ENCODE data around the gene ENAH.

GRCh38 chr1:225481738-225482137 lies 171.2 kb downstream of the ENAH start:
- TF ChIP-seq MAFF (IDR thresholded peaks at IDR 0.05; ENCODE audit: low read length), result no peak
- TF ChIP-seq CBX2 (IDR thresholded peaks at IDR 0.05; ENCODE audit: insufficient read depth, low read length, poor library complexity, severe bottlenecking), result no peak
- TF ChIP-seq EHMT2 (IDR thresholded peaks at IDR 0.05), result no peak
- TF ChIP-seq BRF2 (IDR thresholded peaks at IDR 0.05; ENCODE audit: borderline replicate concordance, insufficient read depth, insufficient read length), result no peak
- TF ChIP-seq, protein P1, sequence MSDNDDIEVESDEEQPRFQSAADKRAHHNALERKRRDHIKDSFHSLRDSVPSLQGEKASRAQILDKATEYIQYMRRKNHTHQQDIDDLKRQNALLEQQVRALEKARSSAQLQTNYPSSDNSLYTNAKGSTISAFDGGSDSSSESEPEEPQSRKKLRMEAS (CRISPR knock-in tag; IDR thresholded peaks at IDR 0.05), result no peak
- TF ChIP-seq MXI1 (IDR thresholded peaks at IDR 0.05; ENCODE audit: low read depth, low read length), result no peak
- TF ChIP-seq POLR2A (conservative IDR thresholded peaks at IDR 0.05), result no peak
- TF ChIP-seq TCF7 (IDR thresholded peaks at IDR 0.05; ENCODE audit: borderline replicate concordance), result no peak
- TF ChIP-seq YY1 (IDR thresholded peaks at IDR 0.05; ENCODE audit: borderline replicate concordance in 1 of 3, control insufficient read depth in 1 of 3, extremely low read depth in 1 of 3, insufficient read depth in 3 of 3, insufficient read length in 1 of 3, insufficient replicate concordance in 2 of 3, low read depth in 1 of 3, low read length in 2 of 3), result no peak
- TF ChIP-seq, protein P2, sequence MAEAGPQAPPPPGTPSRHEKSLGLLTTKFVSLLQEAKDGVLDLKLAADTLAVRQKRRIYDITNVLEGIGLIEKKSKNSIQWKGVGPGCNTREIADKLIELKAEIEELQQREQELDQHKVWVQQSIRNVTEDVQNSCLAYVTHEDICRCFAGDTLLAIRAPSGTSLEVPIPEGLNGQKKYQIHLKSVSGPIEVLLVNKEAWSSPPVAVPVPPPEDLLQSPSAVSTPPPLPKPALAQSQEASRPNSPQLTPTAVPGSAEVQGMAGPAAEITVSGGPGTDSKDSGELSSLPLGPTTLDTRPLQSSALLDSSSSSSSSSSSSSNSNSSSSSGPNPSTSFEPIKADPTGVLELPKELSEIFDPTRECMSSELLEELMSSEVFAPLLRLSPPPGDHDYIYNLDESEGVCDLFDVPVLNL (CRISPR knock-in tag; IDR thresholded peaks at IDR 0.05; ENCODE audit: low read depth), result no peak
